ENCODE results near the gene ARID5A. TPM values are rescaled to one million over a fixed set of nuclear protein-coding genes. Genes with fewer than 3 reads are reported as not detected.

ARID5A gene
- total RNA-seq, 1 experiment from 2014 or later: 3.3 TPM

- no peaks in the 10 kb centered on the region for H3K27me3 Mint-ChIP-seq (ENCODE audit: insufficient read depth, unreplicated experiment)
- H3K4me3 Mint-ChIP-seq (ENCODE audit: unreplicated experiment): no peak overlapping the region
- intact Hi-C loops (cut with micrococcal nuclease; ENCODE audit: unreplicated experiment): no loop called here
- no peak for DNase-seq
- H3K36me3 Mint-ChIP-seq (ENCODE audit: insufficient read depth, unreplicated experiment): no peaks in the 10 kb centered on the region
- H3K27me3 ChIP-seq (replicated peaks; ENCODE audit: control insufficient read depth, insufficient read depth, low read length): no peaks in the 10 kb centered on the region
- no peaks in the 10 kb centered on the region for H3K4me1 ChIP-seq
- ChIA-PET POLR2A (no interaction called here), CTCF (no interaction called here)
- H3K36me3 ChIP-seq (ENCODE audit: control insufficient read depth, insufficient read depth, low read length): no peaks in the 10 kb centered on the region
- no peak for TF ChIP-seq CTCF (IDR thresholded peaks at IDR 0.05; ENCODE audit: insufficient read depth in 1 of 2, low read depth in 1 of 2, low read length in 1 of 2, severe bottlenecking in 1 of 2, unreplicated experiment in 1 of 2)
- no peak overlapping the region for H3K27ac Mint-ChIP-seq (ENCODE audit: unreplicated experiment)
- no peaks in the 10 kb centered on the region for H3K4me1 Mint-ChIP-seq (ENCODE audit: low read depth, unreplicated experiment)
- no peak overlapping the region for H3K4me3 ChIP-seq (ENCODE audit: low read depth, low read length)
- no TSS peak for BruUV-seq (replicated peaks)
- peaks cover 6% of the 10 kb centered on the region; the same call in 1 of the 2 replicates for H3K9me3 ChIP-seq
- H3K9me3 Mint-ChIP-seq (ENCODE audit: unreplicated experiment): no peaks in the 10 kb centered on the region
Measured at GRCh38 chr2:96546797-96547196, 10.2 kb downstream of the ARID5A start.

- Mint-ChIP-seq H3K9me3 (ENCODE audit: unreplicated experiment) (no peaks in the 10 kb centered on the region), H3K4me1 (ENCODE audit: low read depth, unreplicated experiment) (no peaks in the 10 kb centered on the region), H3K27ac (ENCODE audit: unreplicated experiment) (no peak overlapping the region), H3K36me3 (ENCODE audit: insufficient read depth, unreplicated experiment) (no peaks in the 10 kb centered on the region), H3K4me3 (ENCODE audit: unreplicated experiment) (no peak overlapping the region), H3K27me3 (ENCODE audit: insufficient read depth, unreplicated experiment) (no peaks in the 10 kb centered on the region)
- BruUV-seq (replicated peaks): no TSS peak
- TF ChIP-seq CTCF (IDR thresholded peaks at IDR 0.05; ENCODE audit: insufficient read depth in 1 of 2, low read depth in 1 of 2, low read length in 1 of 2, severe bottlenecking in 1 of 2, unreplicated experiment in 1 of 2): no peak
- H3K9me3 ChIP-seq: peaks cover 6% of the 10 kb centered on the region; the same call in 1 of the 2 replicates
- CTCF ChIA-PET: interaction anchor here (1.1 kb wide), 1 partner anchor 101 kb away, joined by 3 read pairs; no protein-coding TSS in a partner anchor
- no peaks in the 10 kb centered on the region for H3K4me1 ChIP-seq
- no peak for DNase-seq
- POLR2A ChIA-PET: no interaction called here
- no peaks in the 10 kb centered on the region for H3K36me3 ChIP-seq (ENCODE audit: control insufficient read depth, insufficient read depth, low read length)
- no peak overlapping the region for H3K4me3 ChIP-seq (ENCODE audit: low read depth, low read length)
- intact Hi-C loops (cut with micrococcal nuclease; ENCODE audit: unreplicated experiment): no loop called here
- H3K27me3 ChIP-seq (replicated peaks; ENCODE audit: control insufficient read depth, insufficient read depth, low read length): no peaks in the 10 kb centered on the region
Measured at GRCh38 chr2:96547203-96547641, 10.7 kb downstream of the ARID5A start.

- H3K36me3 ChIP-seq (ENCODE audit: control insufficient read depth, insufficient read depth, low read length): no peaks in the 10 kb centered on the region
- CTCF ChIA-PET: interaction anchor here (1.1 kb wide), 1 partner anchor 100 kb away, joined by 3 read pairs; no protein-coding TSS in a partner anchor
- POLR2A ChIA-PET: no interaction called here
- TF ChIP-seq CTCF (IDR thresholded peaks at IDR 0.05; ENCODE audit: insufficient read depth in 1 of 2, low read depth in 1 of 2, low read length in 1 of 2, severe bottlenecking in 1 of 2, unreplicated experiment in 1 of 2): no peak
- H3K9me3 Mint-ChIP-seq (ENCODE audit: unreplicated experiment): no peaks in the 10 kb centered on the region
- no peak overlapping the region for H3K4me3 ChIP-seq (ENCODE audit: low read depth, low read length)
- H3K9me3 ChIP-seq: peaks cover 6% of the 10 kb centered on the region; the same call in 1 of the 2 replicates
- BruUV-seq (replicated peaks): no TSS peak
- no peak overlapping the region for H3K27ac Mint-ChIP-seq (ENCODE audit: unreplicated experiment)
- H3K4me1 ChIP-seq: no peaks in the 10 kb centered on the region
- H3K4me1 Mint-ChIP-seq (ENCODE audit: low read depth, unreplicated experiment): no peaks in the 10 kb centered on the region
- H3K27me3 ChIP-seq (replicated peaks; ENCODE audit: control insufficient read depth, insufficient read depth, low read length): no peaks in the 10 kb centered on the region
- no peak overlapping the region for H3K4me3 Mint-ChIP-seq (ENCODE audit: unreplicated experiment)
- DNase-seq: no peak
- no peaks in the 10 kb centered on the region for H3K27me3 Mint-ChIP-seq (ENCODE audit: insufficient read depth, unreplicated experiment)
- intact Hi-C loops (cut with micrococcal nuclease; ENCODE audit: unreplicated experiment): no loop called here
- H3K36me3 Mint-ChIP-seq (ENCODE audit: insufficient read depth, unreplicated experiment): no peaks in the 10 kb centered on the region
Measured at GRCh38 chr2:96547731-96548171, 11.2 kb downstream of the ARID5A start.
